ENCODE measurements around the gene ADAD2. TPM values are rescaled to one million over a fixed set of nuclear protein-coding genes. Genes with fewer than 3 reads are reported as not detected.

ADAD2 gene
- total RNA-seq, 2 experiments from 2014 or later: not detected

GRCh38 chr16:84224554-84224953 is 33.6 kb downstream of the ADAD2 start:
- Histone ChIP-seq H3K4me1 (ENCODE audit: insufficient read depth, low read length, poor library complexity, severe bottlenecking) (no peaks in the 10 kb centered on the region), H3K36me3 (ENCODE audit: insufficient read depth, low read length) (no peaks in the 10 kb centered on the region), H3K9me2 (ENCODE audit: insufficient read depth, low read length) (no peaks in the 10 kb centered on the region), H3K9me3 (ENCODE audit: low read length) (no peaks in the 10 kb centered on the region), H2AFZ (ENCODE audit: low read length) (no peak overlapping the region), H4K20me1 (ENCODE audit: insufficient read depth, low read length) (no peaks in the 10 kb centered on the region), H3K79me2 (ENCODE audit: insufficient read depth, low read depth, low read length) (no peaks in the 10 kb centered on the region), H3K4me3 (ENCODE audit: low read depth, low read length, poor library complexity, severe bottlenecking) (no peak overlapping the region), H3K27ac (ENCODE audit: low read depth, low read length, poor library complexity, severe bottlenecking) (no peak overlapping the region), H3K4me2 (ENCODE audit: low read length) (no peak overlapping the region)
- no peak for TF ChIP-seq EZH2phosphoT487 (IDR thresholded peaks at IDR 0.05; ENCODE audit: borderline replicate concordance, low read depth, low read length)
- TF ChIP-seq CTCF (conservative IDR thresholded peaks at IDR 0.05; ENCODE audit: low read length): no peak
- no peak for DNase-seq (ENCODE audit: low spot score)
- no TSS peak for BruUV-seq (replicated peaks)
- ChIA-PET CTCF (ENCODE audit: unreplicated experiment) (no interaction called here), POLR2A (no interaction called here)
- intact Hi-C loops (cut with micrococcal nuclease; ENCODE audit: unreplicated experiment): no loop called here

- Histone ChIP-seq H3K36me3 (ENCODE audit: insufficient read depth, low read length) (no peaks in the 10 kb centered on the region), H4K20me1 (ENCODE audit: insufficient read depth, low read length) (no peaks in the 10 kb centered on the region), H3K9me3 (ENCODE audit: low read length) (no peaks in the 10 kb centered on the region), H3K27ac (ENCODE audit: low read depth, low read length, poor library complexity, severe bottlenecking) (no peak overlapping the region), H3K4me1 (ENCODE audit: insufficient read depth, low read length, poor library complexity, severe bottlenecking) (no peaks in the 10 kb centered on the region), H3K9me2 (ENCODE audit: insufficient read depth, low read length) (no peaks in the 10 kb centered on the region), H3K4me2 (ENCODE audit: low read length) (no peak overlapping the region), H2AFZ (ENCODE audit: low read length) (no peak overlapping the region), H3K79me2 (ENCODE audit: insufficient read depth, low read depth, low read length) (no peaks in the 10 kb centered on the region), H3K4me3 (ENCODE audit: low read depth, low read length, poor library complexity, severe bottlenecking) (no peak overlapping the region)
- ChIA-PET CTCF (ENCODE audit: unreplicated experiment) (no interaction called here), POLR2A (no interaction called here)
- BruUV-seq (replicated peaks): no TSS peak
- no peak for DNase-seq (ENCODE audit: low spot score)
- intact Hi-C loops (cut with micrococcal nuclease; ENCODE audit: unreplicated experiment): no loop called here
- TF ChIP-seq EZH2phosphoT487 (IDR thresholded peaks at IDR 0.05; ENCODE audit: borderline replicate concordance, low read depth, low read length) (no peak), CTCF (conservative IDR thresholded peaks at IDR 0.05; ENCODE audit: low read length) (no peak)
These were observed 34.2 kb downstream of the ADAD2 start for GRCh38 chr16:84225126-84225525.

GRCh38 chr16:84225571-84225970 is 34.6 kb downstream of the ADAD2 start:
- Histone ChIP-seq H3K4me1 (ENCODE audit: insufficient read depth, low read length, poor library complexity, severe bottlenecking) (no peaks in the 10 kb centered on the region), H3K4me3 (ENCODE audit: low read depth, low read length, poor library complexity, severe bottlenecking) (no peak overlapping the region), H3K9me2 (ENCODE audit: insufficient read depth, low read length) (no peaks in the 10 kb centered on the region), H3K79me2 (ENCODE audit: insufficient read depth, low read depth, low read length) (no peaks in the 10 kb centered on the region), H3K4me2 (ENCODE audit: low read length) (no peak overlapping the region), H2AFZ (ENCODE audit: low read length) (no peak overlapping the region), H3K9me3 (ENCODE audit: low read length) (no peaks in the 10 kb centered on the region), H3K36me3 (ENCODE audit: insufficient read depth, low read length) (no peaks in the 10 kb centered on the region), H3K27ac (ENCODE audit: low read depth, low read length, poor library complexity, severe bottlenecking) (no peak overlapping the region), H4K20me1 (ENCODE audit: insufficient read depth, low read length) (no peaks in the 10 kb centered on the region)
- ChIA-PET POLR2A (interaction anchor here (0.7 kb wide), 1 partner anchor 20 kb away, joined by 3 read pairs; no protein-coding TSS in a partner anchor), CTCF (ENCODE audit: unreplicated experiment) (no interaction called here)
- no TSS peak for BruUV-seq (replicated peaks)
- intact Hi-C loops (cut with micrococcal nuclease; ENCODE audit: unreplicated experiment): no loop called here
- no peak for TF ChIP-seq EZH2phosphoT487 (IDR thresholded peaks at IDR 0.05; ENCODE audit: borderline replicate concordance, low read depth, low read length)
- TF ChIP-seq CTCF (conservative IDR thresholded peaks at IDR 0.05; ENCODE audit: low read length): no peak
- no peak for DNase-seq (ENCODE audit: low spot score)
